Osteoblast (primary cell): ENCODE measurements around the gene SUSD3. TPM values are rescaled to one million over a fixed set of nuclear protein-coding genes. Genes with fewer than 3 reads are reported as not detected.

Experiments
- DNase-seq: peaks from one replicate; pipeline ENCODE4 v3.0.0; 2011; ENCODE audit warnings: low spot score, mixed read lengths; ENCODE audit not compliant: insufficient read length; ENCODE audit errors: missing footprints
- H2AFZ ChIP-seq: 2 replicates; pipeline ENCODE4 v1.6.0; 2011; ENCODE audit warnings: mild to moderate bottlenecking, low read length
- H3K27ac ChIP-seq: 2 replicates; pipeline ENCODE4 v1.5.1; 2011; ENCODE audit warnings: mild to moderate bottlenecking, low read depth, low read length, moderate library complexity
- H3K27me3 ChIP-seq: 2 replicates; pipeline ENCODE4 v1.6.0; 2012; ENCODE audit warnings: mild to moderate bottlenecking, control low read depth, inconsistent platforms, low read length, moderate library complexity; ENCODE audit not compliant: insufficient read depth
- H3K36me3 ChIP-seq: 2 replicates; pipeline ENCODE4 v1.5.1; 2011; ENCODE audit warnings: mild to moderate bottlenecking, low read length, control low read depth, moderate library complexity; ENCODE audit not compliant: insufficient read depth
- H3K4me1 ChIP-seq: 2 replicates; pipeline ENCODE4 v1.5.1; 2011; ENCODE audit warnings: mild to moderate bottlenecking, low read length, control low read depth, moderate library complexity; ENCODE audit not compliant: insufficient read depth
- H3K4me2 ChIP-seq: 2 replicates; pipeline ENCODE4 v1.6.0; 2011; ENCODE audit warnings: mild to moderate bottlenecking, low read length; ENCODE audit not compliant: insufficient read depth
- H3K4me3 ChIP-seq: fragments of 200-600 bp; sonication (generic); 3 replicates; pipeline ENCODE4 v1.5.1; 2012; ENCODE audit warnings: mild to moderate bottlenecking, low read length, inconsistent platforms; ENCODE audit not compliant: insufficient read depth
- H3K79me2 ChIP-seq: 2 replicates; pipeline ENCODE4 v1.6.0; 2012; ENCODE audit warnings: mild to moderate bottlenecking, low read length, control low read depth, inconsistent platforms; ENCODE audit not compliant: insufficient read depth
- H3K9me3 ChIP-seq: 2 replicates; pipeline ENCODE4 v1.5.1; 2011; ENCODE audit warnings: low read depth, low read length, control low read depth
- H4K20me1 ChIP-seq: 2 replicates; pipeline ENCODE4 v1.6.0; 2012; ENCODE audit warnings: mild to moderate bottlenecking, low read length, control low read depth; ENCODE audit not compliant: insufficient read depth
- total RNA-seq: library from RNA; depleted of rRNA; stranded (reverse); fragments of >200 nt; gene quantifications from 2 replicates; pipeline ENCODE4 v1.2.3, GENCODE V29; 2012
- TF ChIP-seq, protein P1 (sequence below): IDR thresholded peaks from 2 replicates; pipeline ENCODE4 v1.5.1; 2011; ENCODE audit warnings: mild to moderate bottlenecking, low read depth, low read length, moderate library complexity; ENCODE audit errors: extremely low read depth

The SUSD3 gene
- total RNA-seq, 1 donor, result 0.36 TPM

DNA sequence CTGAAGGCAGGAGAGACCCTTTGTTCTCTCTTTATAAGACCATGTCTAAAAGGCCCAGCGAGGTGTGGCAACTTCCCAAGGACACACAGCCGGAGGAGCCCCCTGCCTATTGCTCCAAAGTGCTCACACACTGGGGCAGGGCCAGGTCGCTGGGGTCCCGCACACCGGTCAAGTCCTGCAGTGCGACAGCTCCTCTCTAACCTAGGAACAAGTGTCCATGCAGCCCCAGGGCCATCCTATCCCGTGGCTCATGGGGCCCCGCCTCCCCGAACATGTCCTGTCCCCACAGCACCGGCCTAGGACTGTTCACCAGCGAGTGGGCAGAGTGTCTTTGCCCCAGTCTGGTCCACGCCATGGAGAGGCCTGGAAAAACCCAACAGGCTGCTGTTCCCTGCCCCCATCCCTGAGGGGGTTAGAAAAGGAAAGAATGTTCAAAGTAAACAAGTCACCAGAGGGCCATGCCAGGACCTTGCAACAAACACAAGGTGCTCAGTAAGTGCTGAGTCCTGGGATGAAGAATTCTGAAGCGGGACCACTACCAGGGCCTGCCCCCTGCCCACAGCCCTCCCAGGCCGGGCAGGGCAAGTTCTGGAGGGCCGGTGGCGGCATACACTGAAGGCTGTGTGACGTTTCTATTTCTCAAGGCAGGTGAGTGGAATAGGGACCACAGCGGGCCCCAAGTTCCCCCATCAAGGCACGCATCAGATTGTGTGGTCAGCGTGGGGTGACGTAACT is 74.6 kb downstream of the SUSD3 start:
- Histone ChIP-seq H3K4me1 (peaks cover 19% of the 10 kb centered on the region), H3K27me3 (no peaks in the 10 kb centered on the region), H3K4me2 (peak overlapping the region; percentile 94), H2AFZ (peak overlapping the region; percentile 42), H3K27ac (peak overlapping the region; percentile 96), H3K79me2 (peaks cover 33% of the 10 kb centered on the region), H3K36me3 (no peaks in the 10 kb centered on the region), H3K9me3 (no peaks in the 10 kb centered on the region), H3K4me3 (peak overlapping the region; percentile 82), H4K20me1 (peaks cover 33% of the 10 kb centered on the region)
- DNase-seq, result peak; percentile 91
- TF ChIP-seq, protein P1, sequence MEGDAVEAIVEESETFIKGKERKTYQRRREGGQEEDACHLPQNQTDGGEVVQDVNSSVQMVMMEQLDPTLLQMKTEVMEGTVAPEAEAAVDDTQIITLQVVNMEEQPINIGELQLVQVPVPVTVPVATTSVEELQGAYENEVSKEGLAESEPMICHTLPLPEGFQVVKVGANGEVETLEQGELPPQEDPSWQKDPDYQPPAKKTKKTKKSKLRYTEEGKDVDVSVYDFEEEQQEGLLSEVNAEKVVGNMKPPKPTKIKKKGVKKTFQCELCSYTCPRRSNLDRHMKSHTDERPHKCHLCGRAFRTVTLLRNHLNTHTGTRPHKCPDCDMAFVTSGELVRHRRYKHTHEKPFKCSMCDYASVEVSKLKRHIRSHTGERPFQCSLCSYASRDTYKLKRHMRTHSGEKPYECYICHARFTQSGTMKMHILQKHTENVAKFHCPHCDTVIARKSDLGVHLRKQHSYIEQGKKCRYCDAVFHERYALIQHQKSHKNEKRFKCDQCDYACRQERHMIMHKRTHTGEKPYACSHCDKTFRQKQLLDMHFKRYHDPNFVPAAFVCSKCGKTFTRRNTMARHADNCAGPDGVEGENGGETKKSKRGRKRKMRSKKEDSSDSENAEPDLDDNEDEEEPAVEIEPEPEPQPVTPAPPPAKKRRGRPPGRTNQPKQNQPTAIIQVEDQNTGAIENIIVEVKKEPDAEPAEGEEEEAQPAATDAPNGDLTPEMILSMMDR, result no peak

DNA sequence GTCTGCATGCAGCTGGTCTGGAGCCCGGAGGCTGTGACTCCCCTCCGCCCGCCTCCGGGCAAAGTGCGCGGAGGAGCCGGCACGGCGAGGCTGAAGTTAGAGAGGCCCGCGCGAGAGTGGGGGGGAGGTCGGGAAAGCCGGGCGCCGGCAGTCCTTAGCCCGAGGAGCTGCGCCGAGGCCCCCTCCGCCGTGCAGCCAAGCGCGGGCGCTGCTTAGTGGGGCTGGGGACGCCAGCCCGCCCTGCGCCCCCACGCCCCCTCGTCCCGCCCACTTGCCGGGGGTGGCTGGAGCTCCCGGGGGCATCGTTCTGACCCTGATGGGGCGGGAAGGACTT is 75.1 kb downstream of the SUSD3 start:
- peaks cover 19% of the 10 kb centered on the region for H3K4me1 ChIP-seq
- peaks cover 28% of the 10 kb centered on the region for H3K79me2 ChIP-seq
- no peaks in the 10 kb centered on the region for H3K9me3 ChIP-seq
- H3K4me3 ChIP-seq, result peak overlapping the region; percentile 82
- peak overlapping the region; percentile 72 for H2AFZ ChIP-seq
- peak; percentile 99 for DNase-seq
- TF ChIP-seq, protein P1, result no peak
- H4K20me1 ChIP-seq, result peaks cover 32% of the 10 kb centered on the region
- peak overlapping the region; percentile 96 for H3K27ac ChIP-seq
- H3K27me3 ChIP-seq, result no peaks in the 10 kb centered on the region
- peak overlapping the region; percentile 94 for H3K4me2 ChIP-seq
- no peaks in the 10 kb centered on the region for H3K36me3 ChIP-seq

DNA sequence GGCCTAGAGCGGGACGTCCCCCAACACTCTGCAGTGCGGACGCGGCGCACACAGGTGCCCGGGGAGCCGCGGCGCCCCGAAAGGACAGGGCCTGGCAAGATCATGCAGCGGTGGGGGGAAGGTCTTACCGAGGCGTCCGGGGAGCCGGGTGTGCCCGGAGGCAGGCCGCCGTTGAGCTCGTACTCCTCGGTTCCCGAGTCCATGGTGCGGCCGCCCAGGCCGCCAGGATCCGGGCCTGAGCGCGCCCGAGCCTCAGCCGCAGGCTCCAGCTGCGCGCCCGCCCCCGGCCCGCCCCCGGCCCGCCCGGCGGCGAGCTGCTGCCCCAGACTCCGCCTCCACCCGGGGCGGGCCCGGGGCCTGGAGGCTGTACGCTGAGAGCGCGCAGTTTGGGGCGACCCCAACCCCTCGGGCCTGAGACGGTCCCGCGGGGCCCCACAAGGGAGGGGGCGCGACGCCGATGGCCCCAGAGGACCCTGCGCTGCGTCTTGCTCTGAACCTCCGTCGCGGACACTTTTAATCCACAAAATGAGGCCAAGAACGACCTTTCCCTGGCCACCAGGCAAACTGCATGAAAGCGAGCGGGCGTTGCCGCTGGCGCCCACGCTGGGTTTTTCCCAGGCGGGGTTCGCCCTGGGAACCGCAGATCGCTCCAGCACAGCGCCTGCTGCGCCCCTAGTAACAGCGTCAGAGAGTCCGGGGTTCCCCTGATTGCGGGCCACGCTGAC is 75.7 kb downstream of the SUSD3 start, which contains the start of gene NINJ1:
NINJ1 (minus strand) TSS at position 237 of the 725 bp plus-strand sequence; CDS start at position 203, 34 bp downstream.
- Histone ChIP-seq H3K9me3 (no peaks in the 10 kb centered on the region), H3K79me2 (peaks cover 26% of the 10 kb centered on the region), H3K4me1 (peaks cover 19% of the 10 kb centered on the region), H3K4me2 (peak within 1 kb of the TSS; percentile 94), H2AFZ (peak within 1 kb of the TSS; percentile 94), H4K20me1 (peaks cover 26% of the 10 kb centered on the region), H3K27me3 (no peaks in the 10 kb centered on the region), H3K4me3 (peak within 1 kb of the TSS; percentile 82), H3K36me3 (no peaks in the 10 kb centered on the region), H3K27ac (peak within 1 kb of the TSS; percentile 96)
- DNase-seq, result peak; percentile 99
- TF ChIP-seq, protein P1, result no peak

Other genes with a start within 250 kb of the SUSD3 start
- 13.0 and 14.4 TPM in 2 replicates for gene ZNF484, start 180.7 kb upstream of the SUSD3 start, total RNA-seq
- gene FGD3, start 111.2 kb upstream of the SUSD3 start, total RNA-seq, result under 0.01 TPM in 1 of 2 replicates, not detected in the other
- 38.4 and 38.6 TPM in 2 replicates for gene CARD19, start 37.5 kb downstream of the SUSD3 start, total RNA-seq
- 33.6 and 34.7 TPM in 2 replicates for gene NINJ1, start 75.5 kb downstream of the SUSD3 start, total RNA-seq
- gene WNK2, start 125.4 kb downstream of the SUSD3 start, total RNA-seq, result not detected in 2 replicates